SK-N-SH treated with all-trans-retinoic acid at 6 μM for 48 hours (cell line): ENCODE measurements around the gene KRTAP2-3.

Experiments used
- ATAC-seq: fragments of 200-7000 bp; cut with Tn5 transposase; 3 replicates; pipeline ENCODE4 v1.9.1; 2020; ENCODE audit warnings: mild to moderate bottlenecking, moderate library complexity
- ARNTL ChIP-seq: fragments of 450-650 bp; formaldehyde crosslinking; IDR thresholded peaks from 2 replicates; pipeline ENCODE4 v1.5.0; 2020; ENCODE audit warnings: low read depth, mild to moderate bottlenecking, moderate library complexity, borderline replicate concordance
- BACH2 ChIP-seq: fragments of 250-450 bp; sonication (Bioruptor Pico); IDR thresholded peaks from 2 replicates; pipeline ENCODE4 v1.9.0; 2021; ENCODE audit warnings: mild to moderate bottlenecking, borderline replicate concordance
- CREB5 ChIP-seq: fragments of 250-450 bp; sonication (Bioruptor Pico); IDR thresholded peaks from 2 replicates; pipeline ENCODE4 v1.5.1; 2020; ENCODE audit warnings: low read depth, mild to moderate bottlenecking, moderate library complexity
- CSDC2 ChIP-seq: fragments of 250-450 bp; sonication (Bioruptor Pico); IDR thresholded peaks from 2 replicates; pipeline ENCODE4 v1.5.0; 2020; ENCODE audit warnings: mild to moderate bottlenecking, moderate library complexity
- CSRNP3 ChIP-seq: fragments of 250-450 bp; sonication (Bioruptor Pico); IDR thresholded peaks from 2 replicates; pipeline ENCODE4 v1.5.1; 2021; ENCODE audit warnings: mild to moderate bottlenecking, moderate library complexity
- ESRRG ChIP-seq: fragments of 250-450 bp; sonication (Bioruptor Pico); IDR thresholded peaks from 2 replicates; pipeline ENCODE4 v1.6.1; 2021; ENCODE audit warnings: mild to moderate bottlenecking
- ISL1 ChIP-seq: fragments of 250-450 bp; sonication (Bioruptor Pico); IDR thresholded peaks from 2 replicates; pipeline ENCODE4 v2.1.2; 2022; ENCODE audit warnings: mild to moderate bottlenecking, moderate library complexity
- OSR1 ChIP-seq: fragments of 250-450 bp; sonication (Bioruptor Pico); IDR thresholded peaks from 2 replicates; pipeline ENCODE4 v1.8.0; 2022; ENCODE audit warnings: moderate library complexity, mild to moderate bottlenecking, inconsistent platforms
- PATZ1 ChIP-seq: fragments of 250-450 bp; sonication (Bioruptor Pico); IDR thresholded peaks from 2 replicates; pipeline ENCODE4 v1.8.0; 2020; ENCODE audit warnings: mild to moderate bottlenecking, moderate library complexity, borderline replicate concordance
- POU6F1 ChIP-seq: fragments of 250-450 bp; sonication (Bioruptor Pico); IDR thresholded peaks from 2 replicates; pipeline ENCODE4 v1.8.0; 2021; ENCODE audit warnings: low read depth, mild to moderate bottlenecking, moderate library complexity, borderline replicate concordance
- PPARA ChIP-seq: fragments of 250-450 bp; sonication (Bioruptor Pico); IDR thresholded peaks from 2 replicates; pipeline ENCODE4 v1.5.0; 2020; ENCODE audit warnings: mild to moderate bottlenecking, borderline replicate concordance
- RARB ChIP-seq: fragments of 250-450 bp; sonication (Bioruptor Pico); IDR thresholded peaks from 2 replicates; pipeline ENCODE4 v1.8.0; 2021; ENCODE audit warnings: mild to moderate bottlenecking, moderate library complexity
- SNAI2 ChIP-seq: fragments of 250-450 bp; sonication (Bioruptor Pico); IDR thresholded peaks from 2 replicates; pipeline ENCODE4 v1.5.0; 2020; ENCODE audit warnings: mild to moderate bottlenecking, moderate library complexity
- TOX ChIP-seq: fragments of 250-450 bp; sonication (Bioruptor Pico); IDR thresholded peaks from 2 replicates; pipeline ENCODE4 v1.8.0; 2021; ENCODE audit warnings: mild to moderate bottlenecking, moderate library complexity, borderline replicate concordance
- ZC3H10 ChIP-seq: fragments of 250-450 bp; sonication (Bioruptor Pico); IDR thresholded peaks from 2 replicates; pipeline ENCODE4 v1.5.1; 2021; ENCODE audit warnings: mild to moderate bottlenecking, moderate library complexity
- ZFP3 ChIP-seq: fragments of 250-450 bp; sonication (Bioruptor Pico); IDR thresholded peaks from 2 replicates; pipeline ENCODE4 v1.5.0; 2020; ENCODE audit warnings: mild to moderate bottlenecking, moderate library complexity
- ZFP30 ChIP-seq: fragments of 450-650 bp; formaldehyde crosslinking; IDR thresholded peaks from 2 replicates; pipeline ENCODE4 v1.5.0; 2022; ENCODE audit warnings: mild to moderate bottlenecking, moderate library complexity
- ZNF565 ChIP-seq: fragments of 450-650 bp; formaldehyde crosslinking; conservative IDR thresholded peaks from 2 replicates; pipeline ENCODE4 v1.5.0; 2020; ENCODE audit warnings: low read depth, mild to moderate bottlenecking, moderate library complexity
- ZNF70 ChIP-seq: fragments of 450-650 bp; formaldehyde crosslinking; IDR thresholded peaks from 2 replicates; pipeline ENCODE4 v1.5.0; 2020; ENCODE audit warnings: mild to moderate bottlenecking, moderate library complexity
- ZNF8 ChIP-seq: fragments of 450-650 bp; formaldehyde crosslinking; IDR thresholded peaks from 2 replicates; pipeline ENCODE4 v1.5.0; 2020; ENCODE audit warnings: mild to moderate bottlenecking, moderate library complexity

KRTAP2-3 gene

GRCh38 chr17:41103896-41104295, 44.0 kb upstream of the KRTAP2-3 start:
- TF ChIP-seq BACH2 (no peak), ZFP3 (peak; percentile 81; the same call in 1 of the 2 replicates), CSRNP3 (CRISPR knock-in tag) (no peak)
- ATAC-seq, result no peak

- no peak for ATAC-seq
- TF ChIP-seq SNAI2 (CRISPR knock-in tag), result no peak
- TF ChIP-seq OSR1 (CRISPR knock-in tag), result no peak
- TF ChIP-seq TOX, result no peak
- TF ChIP-seq ESRRG, result no peak
- no peak for TF ChIP-seq ISL1
- TF ChIP-seq ZC3H10 (CRISPR knock-in tag), result no peak
- no peak for TF ChIP-seq ZNF8
- no peak for TF ChIP-seq ZFP3
- TF ChIP-seq ZFP30 (CRISPR knock-in tag), result no peak
- no peak for TF ChIP-seq PPARA (CRISPR knock-in tag)
- TF ChIP-seq BACH2, result no peak
- no peak for TF ChIP-seq RARB (CRISPR knock-in tag)
- no peak for TF ChIP-seq CREB5 (CRISPR knock-in tag)
- TF ChIP-seq CSRNP3 (CRISPR knock-in tag), result no peak
- TF ChIP-seq ZNF565 (CRISPR knock-in tag), result no peak
These were observed 41.8 kb upstream of the KRTAP2-3 start, which contains the start of gene KRTAP4-16 for GRCh38 chr17:41101586-41102259. TSS of gene KRTAP4-16 (minus strand) at chr17:41102209. CDS start at chr17:41102209, 0 bp downstream.

GRCh38 chr17:41099682-41100480, 40.0 kb upstream of the KRTAP2-3 start:
- peak; percentile 25; the same call in 2 of the 3 replicates for ATAC-seq

- TF ChIP-seq ZFP3 (no peak), RARB (CRISPR knock-in tag) (no peak), PATZ1 (CRISPR knock-in tag) (no peak), TOX (no peak), POU6F1 (CRISPR knock-in tag) (no peak), CSDC2 (no peak), ZC3H10 (CRISPR knock-in tag) (no peak), CREB5 (CRISPR knock-in tag) (no peak), SNAI2 (CRISPR knock-in tag) (no peak), ARNTL (CRISPR knock-in tag) (no peak), CSRNP3 (CRISPR knock-in tag) (no peak), ESRRG (no peak), ZFP30 (CRISPR knock-in tag) (no peak), ZNF70 (CRISPR knock-in tag) (no peak), ZNF565 (CRISPR knock-in tag) (no peak), ISL1 (no peak), PPARA (CRISPR knock-in tag) (no peak)
These were observed 38.6 kb upstream of the KRTAP2-3 start for GRCh38 chr17:41098481-41098880.

More at GRCh38 chr17:41098481-41098880, 38.6 kb upstream of the KRTAP2-3 start:
- ATAC-seq, result no peak
